ENCODE results near the gene C6orf163. TPM values are rescaled to one million over a fixed set of nuclear protein-coding genes. Genes with fewer than 3 reads are reported as not detected.

Gene C6orf163
- total RNA-seq, 1 experiment from 2014 or later = 1.2 TPM

DNA sequence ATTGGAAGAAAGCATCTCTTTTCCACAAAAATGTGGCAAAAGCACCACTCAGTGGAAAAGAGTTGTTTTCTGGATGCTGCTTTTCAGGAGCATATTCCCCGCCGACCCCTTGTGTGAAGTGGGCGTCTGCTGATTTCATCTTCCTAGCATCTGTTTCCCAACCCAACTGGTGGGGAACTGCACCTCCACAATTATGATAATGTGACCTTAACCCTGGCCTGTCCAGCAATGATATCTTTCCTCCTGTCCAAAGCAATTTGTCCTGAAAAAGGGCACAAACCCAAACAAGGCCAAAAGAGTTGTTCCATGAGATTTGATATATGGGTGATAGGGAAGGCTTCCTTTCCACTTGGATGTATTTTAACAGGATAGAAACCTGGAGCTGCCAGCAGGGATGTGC lies 29.5 kb upstream of the C6orf163 start:
- H3K79me1 ChIP-seq (ENCODE audit: insufficient read depth, low read depth, low read length, poor library complexity, severe bottlenecking) = no peaks in the 10 kb centered on the region
- H3K23ac ChIP-seq (ENCODE audit: insufficient read length, low read depth, low read length) = no peak overlapping the region
- no peak overlapping the region for H2BK15ac ChIP-seq (ENCODE audit: low read depth, low read length)
- Mint-ChIP-seq H3K27ac (no peak overlapping the region), H3K9me3 (no peaks in the 10 kb centered on the region), H3K27me3 (ENCODE audit: low read depth) (no peaks in the 10 kb centered on the region), H3K4me3 (no peak overlapping the region), H3K4me1 (no peaks in the 10 kb centered on the region), H3K36me3 (ENCODE audit: insufficient read depth in 1 of 3, low read depth in 3 of 3) (no peaks in the 10 kb centered on the region)
- H4K8ac ChIP-seq (replicated peaks; ENCODE audit: insufficient read length, low read depth, low read length) = no peak overlapping the region
- H3K9me3 ChIP-seq (ENCODE audit: control insufficient read depth, low read depth, low read length) = no peaks in the 10 kb centered on the region
- H3K56ac ChIP-seq (ENCODE audit: insufficient read length, low read depth, low read length) = no peak overlapping the region
- H3K27ac ChIP-seq (ENCODE audit: insufficient read length, low read depth, low read length) = no peak overlapping the region
- H3K4me1 ChIP-seq (ENCODE audit: insufficient read depth, low read length) = no peaks in the 10 kb centered on the region
- H3K27me3 ChIP-seq (ENCODE audit: insufficient read depth, low read length) = no peaks in the 10 kb centered on the region
- H4K91ac ChIP-seq (ENCODE audit: insufficient read length, low read depth, low read length) = no peak overlapping the region
- H2BK5ac ChIP-seq (ENCODE audit: insufficient read length, low read length) = no peak overlapping the region
- H3K4me2 ChIP-seq (ENCODE audit: insufficient read depth, insufficient read length, low read length) = no peak overlapping the region
- H3K18ac ChIP-seq (ENCODE audit: insufficient read length, low read depth, low read length) = no peak overlapping the region
- no peaks in the 10 kb centered on the region for H3K23me2 ChIP-seq (ENCODE audit: insufficient read length, low read depth, low read length, poor library complexity, severe bottlenecking)
- no peak overlapping the region for H2AK5ac ChIP-seq (ENCODE audit: insufficient read length, low read length)
- H3K9ac ChIP-seq (ENCODE audit: extremely low read depth, insufficient read length, low read length) = no peak overlapping the region
- no peak overlapping the region for H2BK120ac ChIP-seq (ENCODE audit: low read depth, low read length, poor library complexity, severe bottlenecking)
- H3K79me2 ChIP-seq (ENCODE audit: insufficient read depth, low read length) = no peaks in the 10 kb centered on the region
- no CpG with 5 or more reads among the region's 3 CpGs for WGBS (ENCODE audit: extremely low coverage, insufficient read length, low lambda C conversion rate)
- no peak overlapping the region for H2BK12ac ChIP-seq (ENCODE audit: insufficient read length, low read depth, low read length)
- no peak overlapping the region for H4K5ac ChIP-seq (ENCODE audit: insufficient read length, low read depth, low read length)
- H4K20me1 ChIP-seq (ENCODE audit: control insufficient read depth, insufficient read depth, insufficient read length) = no peaks in the 10 kb centered on the region
- no peak overlapping the region for H3K14ac ChIP-seq (ENCODE audit: insufficient read depth, low read length)
- H2BK20ac ChIP-seq (ENCODE audit: low read depth, low read length, poor library complexity, severe bottlenecking) = no peak overlapping the region
- DNase-seq = no peak
- H3K4ac ChIP-seq (ENCODE audit: low read depth, low read length) = no peak overlapping the region
- TF ChIP-seq, protein P1, sequence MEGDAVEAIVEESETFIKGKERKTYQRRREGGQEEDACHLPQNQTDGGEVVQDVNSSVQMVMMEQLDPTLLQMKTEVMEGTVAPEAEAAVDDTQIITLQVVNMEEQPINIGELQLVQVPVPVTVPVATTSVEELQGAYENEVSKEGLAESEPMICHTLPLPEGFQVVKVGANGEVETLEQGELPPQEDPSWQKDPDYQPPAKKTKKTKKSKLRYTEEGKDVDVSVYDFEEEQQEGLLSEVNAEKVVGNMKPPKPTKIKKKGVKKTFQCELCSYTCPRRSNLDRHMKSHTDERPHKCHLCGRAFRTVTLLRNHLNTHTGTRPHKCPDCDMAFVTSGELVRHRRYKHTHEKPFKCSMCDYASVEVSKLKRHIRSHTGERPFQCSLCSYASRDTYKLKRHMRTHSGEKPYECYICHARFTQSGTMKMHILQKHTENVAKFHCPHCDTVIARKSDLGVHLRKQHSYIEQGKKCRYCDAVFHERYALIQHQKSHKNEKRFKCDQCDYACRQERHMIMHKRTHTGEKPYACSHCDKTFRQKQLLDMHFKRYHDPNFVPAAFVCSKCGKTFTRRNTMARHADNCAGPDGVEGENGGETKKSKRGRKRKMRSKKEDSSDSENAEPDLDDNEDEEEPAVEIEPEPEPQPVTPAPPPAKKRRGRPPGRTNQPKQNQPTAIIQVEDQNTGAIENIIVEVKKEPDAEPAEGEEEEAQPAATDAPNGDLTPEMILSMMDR (conservative IDR thresholded peaks at IDR 0.05) = no peak
- H3T11ph ChIP-seq (ENCODE audit: low read length) = no peak overlapping the region
- H2AFZ ChIP-seq (ENCODE audit: low read length) = no peak overlapping the region

All from H9 (cell line).